K562 (cell line): Measurements from ENCODE around the gene TSC22D2. TPM values are rescaled to one million over a fixed set of nuclear protein-coding genes. Genes with fewer than 3 reads are reported as not detected.

Experiments
- ASH1L ChIP-seq: fragments of 450-650 bp; IDR thresholded peaks from 2 replicates; pipeline ENCODE4 v1.6.1; 2018; ENCODE audit warnings: borderline replicate concordance, mild to moderate bottlenecking, low read depth; ENCODE audit not compliant: partially characterized antibody
- BDP1 ChIP-seq: IDR thresholded peaks from 3 replicates; pipeline ENCODE4 v1.6.1; 2011; ENCODE audit not compliant: insufficient read length, insufficient read depth
- BRD9 ChIP-seq: fragments of 450-650 bp; IDR thresholded peaks from 2 replicates; pipeline ENCODE4 v1.6.1; 2018; ENCODE audit warnings: low read depth; ENCODE audit not compliant: partially characterized antibody
- CSDE1 ChIP-seq, 2 experiments: fragments of 450-650 bp; IDR thresholded peaks; 2 replicates each; pipeline ENCODE4 v1.6.1; 2016; ENCODE audit warnings: mild to moderate bottlenecking in 1 of 2
- DPF2 ChIP-seq: fragments of 450-650 bp; IDR thresholded peaks from 2 replicates; pipeline ENCODE4 v1.6.1; 2016
- ERF ChIP-seq: fragments of 450-650 bp; formaldehyde crosslinking; IDR thresholded peaks from 2 replicates; pipeline ENCODE4 v1.4.0; 2020; ENCODE audit warnings: mild to moderate bottlenecking, mixed read lengths
- FOXK2 ChIP-seq, 2 experiments: fragments of 450-650 bp; IDR thresholded peaks in 1 of 2; conservative IDR thresholded peaks in 1 of 2; 2 replicates each; pipeline ENCODE4 v1.6.1; 2016; ENCODE audit warnings: low read depth in 2 of 2, mild to moderate bottlenecking in 1 of 2
- HMG20B ChIP-seq: fragments of 250-450 bp; sonication (Bioruptor Pico); IDR thresholded peaks from 2 replicates; pipeline ENCODE4 v1.5.0; 2021; ENCODE audit warnings: mild to moderate bottlenecking
- LEF1 ChIP-seq: fragments of 450-650 bp; IDR thresholded peaks from 2 replicates; pipeline ENCODE4 v1.6.1; 2016; ENCODE audit warnings: mild to moderate bottlenecking
- MAFF ChIP-seq: IDR thresholded peaks from 2 replicates; pipeline ENCODE4 v1.6.1; 2012; ENCODE audit warnings: low read length, improper control_type of control experiment
- NCOR1 ChIP-seq: fragments of 450-650 bp; IDR thresholded peaks from 2 replicates; pipeline ENCODE4 v1.6.1; 2016; ENCODE audit warnings: mild to moderate bottlenecking, moderate library complexity
- NR2C2 ChIP-seq, 2 experiments: fragments of 200-800 bp in 1 of 2; sonication (Bioruptor generic) in 1 of 2; sonication (generic) in 1 of 2; formaldehyde crosslinking in 1 of 2; IDR thresholded peaks; 2 replicates each; pipeline versions ENCODE4 v1.6.1 to v1.8.0; 2016 to 2022; ENCODE audit warnings: mild to moderate bottlenecking in 1 of 2, missing compliant biosample characterization in 1 of 2, missing genetic modification characterization in 1 of 2, missing genetic modification reagents in 1 of 2
- PHTF2 ChIP-seq: fragments of 250-450 bp; sonication (Bioruptor Pico); IDR thresholded peaks from 2 replicates; pipeline ENCODE4 v1.5.0; 2021; ENCODE audit warnings: mild to moderate bottlenecking
- TEAD2 ChIP-seq: fragments of 450-650 bp; IDR thresholded peaks from 2 replicates; pipeline ENCODE4 v1.6.1; 2016; ENCODE audit warnings: missing genetic modification characterization, control low read depth, missing compliant biosample characterization
- U2AF2 ChIP-seq: fragments of 200-400 bp; formaldehyde crosslinking; optimal IDR thresholded peaks from 2 replicates; pipeline ENCODE3; 2017; ENCODE audit warnings: low read depth, mild to moderate bottlenecking, low read length
- XRCC4 ChIP-seq: IDR thresholded peaks from one replicate; pipeline ENCODE4 v1.6.1; 2011; ENCODE audit not compliant: insufficient read depth, insufficient read length; ENCODE audit errors: extremely low read depth
- ZKSCAN3 ChIP-seq: fragments of 250-450 bp; sonication (Bioruptor Pico); IDR thresholded peaks from 2 replicates; pipeline ENCODE4 v1.4.0; 2020
- ZNF584 ChIP-seq: fragments of 200-800 bp; sonication (Bioruptor generic); IDR thresholded peaks from 2 replicates; pipeline ENCODE4 v1.6.1; 2016; ENCODE audit warnings: low read depth, mild to moderate bottlenecking, missing genetic modification characterization, missing compliant biosample characterization
- ZNF766 ChIP-seq: fragments of 200-800 bp; sonication (Bioruptor generic); conservative IDR thresholded peaks from 2 replicates; pipeline ENCODE4 v1.6.1; 2016; ENCODE audit warnings: missing genetic modification characterization, missing compliant biosample characterization
- polyA plus RNA-seq, 8 experiments: library from polyadenylated mRNA; depleted of rRNA in 4 of 8; stranded (reverse) in 5 of 8; unstranded in 3 of 8; fragments of >200 nt; fragmentation: Nextera tagmentation in 2 of 8; fragmentation: Illumina TruSeq in 1 of 8; extraction: Ambion mirVana in 2 of 8; extraction: Trizol in 1 of 8; gene quantifications; 2 replicates each; pipeline versions ENCODE4 v1.2.1 to v1.2.3, GENCODE V29; 2011 to 2014; ENCODE audit warnings: inconsistent platforms in 1 of 8, missing spikeins in 1 of 8
- total RNA-seq, 7 experiments: library from RNA; depleted of rRNA in 6 of 7; stranded (reverse); fragments of >200 nt in 6 of 7; fragmentation: Illumina TruSeq in 2 of 7; extraction: Trizol in 2 of 7; gene quantifications; 2 replicates each; pipeline versions ENCODE4 v1.2.1 to v1.2.3, GENCODE V29; 2011 to 2021; ENCODE audit warnings: low replicate concordance in 1 of 7
- TF ChIP-seq, protein P1 (sequence below): fragments of 200-800 bp; sonication (Bioruptor generic); IDR thresholded peaks from 2 replicates; pipeline ENCODE4 v1.6.1; 2017; ENCODE audit warnings: missing genetic modification characterization, missing compliant biosample characterization
- TF ChIP-seq, protein P2 (sequence below): fragments of 450-650 bp; IDR thresholded peaks from 2 replicates; pipeline ENCODE4 v1.6.1; 2016
- TF ChIP-seq, protein P3 (sequence below): fragments of 250-450 bp; sonication (Bioruptor Pico); IDR thresholded peaks from 2 replicates; pipeline ENCODE4 v1.8.0; 2022; ENCODE audit warnings: inconsistent platforms
- TF ChIP-seq, protein P4 (sequence below): fragments of 250-450 bp; sonication (Bioruptor Pico); IDR thresholded peaks from 2 replicates; pipeline ENCODE4 v1.8.0; 2022; ENCODE audit warnings: moderate library complexity, mild to moderate bottlenecking, inconsistent platforms

The TSC22D2 gene
- total and polyA plus RNA-seq, 9 of the 15 experiments (the other 6 are each of a cell fraction or from before 2014, with no cell fraction given), result 5.5 to 44.0 (median 19.3) TPM

DNA sequence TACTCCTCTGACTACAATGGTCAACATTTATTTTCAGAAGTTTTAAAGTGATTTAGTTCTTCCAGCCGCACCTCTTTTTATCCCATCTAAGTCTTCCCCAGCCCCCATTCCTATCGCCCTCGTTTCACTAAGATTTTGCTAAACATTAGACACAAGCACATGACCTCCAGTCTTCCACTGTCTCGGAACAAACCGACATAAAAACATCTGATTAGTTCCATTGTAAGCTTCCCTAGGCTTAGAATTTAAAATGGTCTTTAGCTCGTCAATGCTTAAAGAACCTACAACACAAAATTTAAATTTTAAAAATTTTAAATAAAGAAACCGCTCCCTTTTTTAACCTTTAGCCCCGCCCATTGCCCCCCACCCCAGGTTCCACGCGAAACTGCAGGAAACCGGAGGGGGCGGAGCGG, 284 bp upstream of the TSC22D2 start (continued):
- TF ChIP-seq FOXK2 (conservative IDR thresholded peaks at IDR 0.05 in 1 of 2, IDR thresholded peaks at IDR 0.05 in 1 of 2; ENCODE audit: low read depth in 2 of 2), result peak; percentile 30 to 68; a peak in 2 of 4 replicates
- TF ChIP-seq ZNF584 (CRISPR knock-in tag), result peak; percentile 29; the same call in 1 of the 2 replicates
- TF ChIP-seq TEAD2 (tag), result no peak
- peak; percentile 89 for TF ChIP-seq BRD9
- TF ChIP-seq LEF1, result peak; percentile 57
- TF ChIP-seq, protein P1, sequence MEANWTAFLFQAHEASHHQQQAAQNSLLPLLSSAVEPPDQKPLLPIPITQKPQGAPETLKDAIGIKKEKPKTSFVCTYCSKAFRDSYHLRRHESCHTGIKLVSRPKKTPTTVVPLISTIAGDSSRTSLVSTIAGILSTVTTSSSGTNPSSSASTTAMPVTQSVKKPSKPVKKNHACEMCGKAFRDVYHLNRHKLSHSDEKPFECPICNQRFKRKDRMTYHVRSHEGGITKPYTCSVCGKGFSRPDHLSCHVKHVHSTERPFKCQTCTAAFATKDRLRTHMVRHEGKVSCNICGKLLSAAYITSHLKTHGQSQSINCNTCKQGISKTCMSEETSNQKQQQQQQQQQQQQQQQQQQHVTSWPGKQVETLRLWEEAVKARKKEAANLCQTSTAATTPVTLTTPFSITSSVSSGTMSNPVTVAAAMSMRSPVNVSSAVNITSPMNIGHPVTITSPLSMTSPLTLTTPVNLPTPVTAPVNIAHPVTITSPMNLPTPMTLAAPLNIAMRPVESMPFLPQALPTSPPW (CRISPR knock-in tag), result peak; percentile 85
- no peak for TF ChIP-seq U2AF2
- peak; percentile 58 for TF ChIP-seq DPF2
- no peak for TF ChIP-seq CSDE1 (IDR thresholded peaks at IDR 0.05)
- TF ChIP-seq, protein P2, sequence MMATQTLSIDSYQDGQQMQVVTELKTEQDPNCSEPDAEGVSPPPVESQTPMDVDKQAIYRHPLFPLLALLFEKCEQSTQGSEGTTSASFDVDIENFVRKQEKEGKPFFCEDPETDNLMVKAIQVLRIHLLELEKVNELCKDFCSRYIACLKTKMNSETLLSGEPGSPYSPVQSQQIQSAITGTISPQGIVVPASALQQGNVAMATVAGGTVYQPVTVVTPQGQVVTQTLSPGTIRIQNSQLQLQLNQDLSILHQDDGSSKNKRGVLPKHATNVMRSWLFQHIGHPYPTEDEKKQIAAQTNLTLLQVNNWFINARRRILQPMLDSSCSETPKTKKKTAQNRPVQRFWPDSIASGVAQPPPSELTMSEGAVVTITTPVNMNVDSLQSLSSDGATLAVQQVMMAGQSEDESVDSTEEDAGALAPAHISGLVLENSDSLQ, result no peak
- TF ChIP-seq ZKSCAN3 (CRISPR knock-in tag), result no peak
- TF ChIP-seq, protein P3, sequence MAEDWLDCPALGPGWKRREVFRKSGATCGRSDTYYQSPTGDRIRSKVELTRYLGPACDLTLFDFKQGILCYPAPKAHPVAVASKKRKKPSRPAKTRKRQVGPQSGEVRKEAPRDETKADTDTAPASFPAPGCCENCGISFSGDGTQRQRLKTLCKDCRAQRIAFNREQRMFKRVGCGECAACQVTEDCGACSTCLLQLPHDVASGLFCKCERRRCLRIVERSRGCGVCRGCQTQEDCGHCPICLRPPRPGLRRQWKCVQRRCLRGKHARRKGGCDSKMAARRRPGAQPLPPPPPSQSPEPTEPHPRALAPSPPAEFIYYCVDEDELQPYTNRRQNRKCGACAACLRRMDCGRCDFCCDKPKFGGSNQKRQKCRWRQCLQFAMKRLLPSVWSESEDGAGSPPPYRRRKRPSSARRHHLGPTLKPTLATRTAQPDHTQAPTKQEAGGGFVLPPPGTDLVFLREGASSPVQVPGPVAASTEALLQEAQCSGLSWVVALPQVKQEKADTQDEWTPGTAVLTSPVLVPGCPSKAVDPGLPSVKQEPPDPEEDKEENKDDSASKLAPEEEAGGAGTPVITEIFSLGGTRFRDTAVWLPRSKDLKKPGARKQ, result no peak
- no peak for TF ChIP-seq NR2C2 (CRISPR knock-in tag; IDR thresholded peaks at IDR 0.05)
- peak; percentile 86 for TF ChIP-seq NR2C2 (tag; IDR thresholded peaks at IDR 0.05)
- TF ChIP-seq PHTF2 (CRISPR knock-in tag), result no peak
- TF ChIP-seq NCOR1, result no peak
- peak; percentile 24 for TF ChIP-seq ASH1L
- no peak for TF ChIP-seq ERF
- TF ChIP-seq, protein P4, sequence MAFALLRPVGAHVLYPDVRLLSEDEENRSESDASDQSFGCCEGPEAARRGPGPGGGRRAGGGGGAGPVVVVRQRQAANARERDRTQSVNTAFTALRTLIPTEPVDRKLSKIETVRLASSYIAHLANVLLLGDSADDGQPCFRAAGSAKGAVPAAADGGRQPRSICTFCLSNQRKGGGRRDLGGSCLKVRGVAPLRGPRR (CRISPR knock-in tag), result no peak
- no peak for TF ChIP-seq BDP1
- TF ChIP-seq ZNF766, result peak; percentile 66
- no peak for TF ChIP-seq HMG20B (CRISPR knock-in tag)
- no peak for TF ChIP-seq MAFF
- no peak for TF ChIP-seq XRCC4
